ENCODE results near the gene ARMC6. TPM values are rescaled to one million over a fixed set of nuclear protein-coding genes. Genes with fewer than 3 reads are reported as not detected.

The ARMC6 gene
- total and polyA plus RNA-seq, 2 experiments from 2014 or later = 26.4 to 30.8 TPM

DNA sequence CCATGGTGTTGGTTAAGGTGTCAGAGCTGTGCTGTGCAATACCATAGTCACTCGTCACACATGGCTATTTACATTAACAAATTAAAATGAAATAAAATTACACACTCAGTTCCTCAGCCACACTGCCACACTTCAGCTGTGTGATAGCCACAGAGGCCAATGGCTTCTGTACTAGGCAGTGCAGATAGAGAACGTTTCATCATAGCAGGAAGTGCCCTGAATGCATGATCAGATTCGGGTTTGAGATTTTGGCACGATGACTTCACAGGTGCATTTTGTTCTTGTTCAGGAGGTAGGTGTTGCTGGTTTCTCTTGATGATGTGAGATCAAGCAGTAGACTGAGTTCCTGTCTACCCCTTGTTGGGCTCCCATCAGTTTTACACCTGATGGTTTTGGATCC lies 6.5 kb downstream of the ARMC6 start:
- no peak overlapping the region for H3K4me2 ChIP-seq
- H3K4me1 ChIP-seq (ENCODE audit: insufficient read depth) = no peaks in the 10 kb centered on the region
- no peak overlapping the region for H2AFZ ChIP-seq
- H4K20me1 ChIP-seq (ENCODE audit: insufficient read depth, poor library complexity, severe bottlenecking) = peaks cover 3% of the 10 kb centered on the region
- no peaks in the 10 kb centered on the region for H3K9me2 ChIP-seq (replicated peaks; ENCODE audit: insufficient read depth)
- WGBS (ENCODE audit: low lambda C conversion rate, missing lambda C conversion rate) = 96% methylated on average over 4 of the region's 4 CpGs
- no peak for DNase-seq (ENCODE audit: low spot score)
- H3K36me3 ChIP-seq (replicated peaks; ENCODE audit: insufficient read depth, low read depth) = no peaks in the 10 kb centered on the region
- peaks cover 73% of the 10 kb centered on the region for H3K79me2 ChIP-seq
- no peaks in the 10 kb centered on the region for H3K27me3 ChIP-seq
- H3K27ac ChIP-seq = peak overlapping the region; percentile 35
- no peaks in the 10 kb centered on the region for H3K9me3 ChIP-seq (ENCODE audit: low read depth)
- TF ChIP-seq EZH2phosphoT487 (IDR thresholded peaks at IDR 0.05; ENCODE audit: low read depth, severe bottlenecking, unreplicated experiment) (no peak), EZH2 (IDR thresholded peaks at IDR 0.05; ENCODE audit: borderline replicate concordance) (no peak)
- TF ChIP-seq, protein P1, sequence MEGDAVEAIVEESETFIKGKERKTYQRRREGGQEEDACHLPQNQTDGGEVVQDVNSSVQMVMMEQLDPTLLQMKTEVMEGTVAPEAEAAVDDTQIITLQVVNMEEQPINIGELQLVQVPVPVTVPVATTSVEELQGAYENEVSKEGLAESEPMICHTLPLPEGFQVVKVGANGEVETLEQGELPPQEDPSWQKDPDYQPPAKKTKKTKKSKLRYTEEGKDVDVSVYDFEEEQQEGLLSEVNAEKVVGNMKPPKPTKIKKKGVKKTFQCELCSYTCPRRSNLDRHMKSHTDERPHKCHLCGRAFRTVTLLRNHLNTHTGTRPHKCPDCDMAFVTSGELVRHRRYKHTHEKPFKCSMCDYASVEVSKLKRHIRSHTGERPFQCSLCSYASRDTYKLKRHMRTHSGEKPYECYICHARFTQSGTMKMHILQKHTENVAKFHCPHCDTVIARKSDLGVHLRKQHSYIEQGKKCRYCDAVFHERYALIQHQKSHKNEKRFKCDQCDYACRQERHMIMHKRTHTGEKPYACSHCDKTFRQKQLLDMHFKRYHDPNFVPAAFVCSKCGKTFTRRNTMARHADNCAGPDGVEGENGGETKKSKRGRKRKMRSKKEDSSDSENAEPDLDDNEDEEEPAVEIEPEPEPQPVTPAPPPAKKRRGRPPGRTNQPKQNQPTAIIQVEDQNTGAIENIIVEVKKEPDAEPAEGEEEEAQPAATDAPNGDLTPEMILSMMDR (IDR thresholded peaks at IDR 0.05; ENCODE audit: poor library complexity) = no peak
- H3K4me3 ChIP-seq = no peak overlapping the region

- Histone ChIP-seq H4K20me1 (ENCODE audit: insufficient read depth, poor library complexity, severe bottlenecking) (peaks cover 3% of the 10 kb centered on the region), H3K27ac (peak overlapping the region; percentile 35), H3K36me3 (replicated peaks; ENCODE audit: insufficient read depth, low read depth) (no peaks in the 10 kb centered on the region), H3K4me1 (ENCODE audit: insufficient read depth) (no peaks in the 10 kb centered on the region), H3K4me3 (no peak overlapping the region), H3K9me3 (ENCODE audit: low read depth) (no peaks in the 10 kb centered on the region), H3K9me2 (replicated peaks; ENCODE audit: insufficient read depth) (no peaks in the 10 kb centered on the region), H2AFZ (no peak overlapping the region), H3K27me3 (no peaks in the 10 kb centered on the region), H3K79me2 (peaks cover 68% of the 10 kb centered on the region), H3K4me2 (no peak overlapping the region)
- TF ChIP-seq EZH2phosphoT487 (IDR thresholded peaks at IDR 0.05; ENCODE audit: low read depth, severe bottlenecking, unreplicated experiment) (no peak), EZH2 (IDR thresholded peaks at IDR 0.05; ENCODE audit: borderline replicate concordance) (no peak)
- TF ChIP-seq, protein P1 (IDR thresholded peaks at IDR 0.05; ENCODE audit: poor library complexity) = no peak
- 78% methylated on average over 7 of the region's 7 CpGs for WGBS (ENCODE audit: low lambda C conversion rate, missing lambda C conversion rate)
- DNase-seq (ENCODE audit: low spot score) = peak; percentile 69
These were observed 7.0 kb downstream of the ARMC6 start for GRCh38 chr19:19040417-19040816.

DNA sequence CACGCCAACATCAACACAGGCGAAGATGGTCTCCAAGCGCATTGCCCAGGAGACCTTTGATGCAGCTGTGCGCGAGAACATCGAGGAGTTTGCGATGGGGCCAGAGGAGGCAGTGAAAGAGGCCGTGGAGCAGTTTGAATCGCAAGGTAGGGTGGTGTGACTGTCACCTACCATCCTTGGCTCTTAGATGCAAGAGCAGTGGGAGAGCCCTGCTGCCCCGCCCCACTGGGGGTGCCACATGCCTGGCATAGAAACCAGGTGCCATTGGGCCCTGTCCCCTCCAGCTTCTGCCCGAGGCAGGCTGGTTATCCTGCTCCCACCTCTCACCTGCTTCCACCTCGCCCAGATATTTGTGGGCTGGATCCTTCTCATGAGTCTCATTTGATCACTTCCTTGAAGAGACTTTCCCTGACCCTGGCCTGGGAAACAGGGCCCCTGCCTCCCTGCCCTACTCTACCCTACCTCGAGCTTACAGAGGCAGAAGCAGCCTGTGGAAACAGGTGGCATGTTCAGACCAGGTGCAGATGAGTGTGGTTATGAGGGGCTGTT lies 9.4 kb downstream of the ARMC6 start:
- Histone ChIP-seq H3K36me3 (replicated peaks; ENCODE audit: insufficient read depth, low read depth) (no peaks in the 10 kb centered on the region), H3K27ac (no peak overlapping the region), H3K79me2 (peaks cover 45% of the 10 kb centered on the region)

More for the DNA sequence above, 9.4 kb downstream of the ARMC6 start:
- H3K9me2 ChIP-seq (replicated peaks; ENCODE audit: insufficient read depth) = no peaks in the 10 kb centered on the region
- no peaks in the 10 kb centered on the region for H3K9me3 ChIP-seq (ENCODE audit: low read depth)
- peaks cover 3% of the 10 kb centered on the region for H4K20me1 ChIP-seq (ENCODE audit: insufficient read depth, poor library complexity, severe bottlenecking)
- WGBS (ENCODE audit: low lambda C conversion rate, missing lambda C conversion rate) = 95% methylated on average over 13 of the region's 13 CpGs
- H3K4me3 ChIP-seq = no peak overlapping the region
- no peak overlapping the region for H2AFZ ChIP-seq
- no peaks in the 10 kb centered on the region for H3K27me3 ChIP-seq
- H3K4me1 ChIP-seq (ENCODE audit: insufficient read depth) = no peaks in the 10 kb centered on the region
- DNase-seq (ENCODE audit: low spot score) = no peak
- H3K4me2 ChIP-seq = no peak overlapping the region
- no peak for TF ChIP-seq EZH2 (IDR thresholded peaks at IDR 0.05; ENCODE audit: borderline replicate concordance)
- TF ChIP-seq, protein P1 (IDR thresholded peaks at IDR 0.05; ENCODE audit: poor library complexity) = no peak
- TF ChIP-seq EZH2phosphoT487 (IDR thresholded peaks at IDR 0.05; ENCODE audit: low read depth, severe bottlenecking, unreplicated experiment) = no peak
